ENCODE results near the gene TUBA8. TPM values are rescaled to one million over a fixed set of nuclear protein-coding genes. Genes with fewer than 3 reads are reported as not detected.

TUBA8 gene
- total RNA-seq, 1 experiment from 2014 or later, result 0.72 TPM

- TF ChIP-seq, protein P1, sequence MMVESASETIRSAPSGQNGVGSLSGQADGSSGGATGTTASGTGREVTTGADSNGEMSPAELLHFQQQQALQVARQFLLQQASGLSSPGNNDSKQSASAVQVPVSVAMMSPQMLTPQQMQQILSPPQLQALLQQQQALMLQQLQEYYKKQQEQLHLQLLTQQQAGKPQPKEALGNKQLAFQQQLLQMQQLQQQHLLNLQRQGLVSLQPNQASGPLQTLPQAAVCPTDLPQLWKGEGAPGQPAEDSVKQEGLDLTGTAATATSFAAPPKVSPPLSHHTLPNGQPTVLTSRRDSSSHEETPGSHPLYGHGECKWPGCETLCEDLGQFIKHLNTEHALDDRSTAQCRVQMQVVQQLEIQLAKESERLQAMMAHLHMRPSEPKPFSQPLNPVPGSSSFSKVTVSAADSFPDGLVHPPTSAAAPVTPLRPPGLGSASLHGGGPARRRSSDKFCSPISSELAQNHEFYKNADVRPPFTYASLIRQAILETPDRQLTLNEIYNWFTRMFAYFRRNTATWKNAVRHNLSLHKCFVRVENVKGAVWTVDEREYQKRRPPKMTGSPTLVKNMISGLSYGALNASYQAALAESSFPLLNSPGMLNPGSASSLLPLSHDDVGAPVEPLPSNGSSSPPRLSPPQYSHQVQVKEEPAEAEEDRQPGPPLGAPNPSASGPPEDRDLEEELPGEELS (CRISPR knock-in tag; IDR thresholded peaks at IDR 0.05), result no peak
- no peak for TF ChIP-seq ZNF138 (CRISPR knock-in tag; conservative IDR thresholded peaks at IDR 0.05)
Observed at GRCh38 chr22:18067121-18067520, 43.5 kb upstream of the TUBA8 start (continued).

GRCh38 chr22:18067548-18068341, 42.9 kb upstream of the TUBA8 start:
- Mint-ChIP-seq H3K27me3 (ENCODE audit: low read depth) (peaks cover 3% of the 10 kb centered on the region), H3K4me3 (no peak overlapping the region), H3K9me3 (no peaks in the 10 kb centered on the region), H3K4me1 (no peaks in the 10 kb centered on the region), H3K36me3 (no peaks in the 10 kb centered on the region), H3K27ac (no peak overlapping the region)
- POLR2A ChIA-PET, result no interaction called here
- no peak for DNase-seq (ENCODE audit: low spot score)
- TF ChIP-seq, protein P1 (CRISPR knock-in tag; IDR thresholded peaks at IDR 0.05), result no peak
- TF ChIP-seq ZSCAN18 (CRISPR knock-in tag; IDR thresholded peaks at IDR 0.05) (no peak), SMAD4 (CRISPR knock-in tag; IDR thresholded peaks at IDR 0.05) (no peak), E2F1 (CRISPR knock-in tag; IDR thresholded peaks at IDR 0.05) (no peak), ATF2 (CRISPR knock-in tag; IDR thresholded peaks at IDR 0.05; ENCODE audit: borderline replicate concordance, low read depth) (no peak), RORB (CRISPR knock-in tag; IDR thresholded peaks at IDR 0.05) (no peak), ETV6 (CRISPR knock-in tag; IDR thresholded peaks at IDR 0.05) (no peak)
- TF ChIP-seq, protein P2, sequence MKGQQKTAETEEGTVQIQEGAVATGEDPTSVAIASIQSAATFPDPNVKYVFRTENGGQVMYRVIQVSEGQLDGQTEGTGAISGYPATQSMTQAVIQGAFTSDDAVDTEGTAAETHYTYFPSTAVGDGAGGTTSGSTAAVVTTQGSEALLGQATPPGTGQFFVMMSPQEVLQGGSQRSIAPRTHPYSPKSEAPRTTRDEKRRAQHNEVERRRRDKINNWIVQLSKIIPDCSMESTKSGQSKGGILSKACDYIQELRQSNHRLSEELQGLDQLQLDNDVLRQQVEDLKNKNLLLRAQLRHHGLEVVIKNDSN (CRISPR knock-in tag; IDR thresholded peaks at IDR 0.05), result no peak
- TF ChIP-seq, protein P3, sequence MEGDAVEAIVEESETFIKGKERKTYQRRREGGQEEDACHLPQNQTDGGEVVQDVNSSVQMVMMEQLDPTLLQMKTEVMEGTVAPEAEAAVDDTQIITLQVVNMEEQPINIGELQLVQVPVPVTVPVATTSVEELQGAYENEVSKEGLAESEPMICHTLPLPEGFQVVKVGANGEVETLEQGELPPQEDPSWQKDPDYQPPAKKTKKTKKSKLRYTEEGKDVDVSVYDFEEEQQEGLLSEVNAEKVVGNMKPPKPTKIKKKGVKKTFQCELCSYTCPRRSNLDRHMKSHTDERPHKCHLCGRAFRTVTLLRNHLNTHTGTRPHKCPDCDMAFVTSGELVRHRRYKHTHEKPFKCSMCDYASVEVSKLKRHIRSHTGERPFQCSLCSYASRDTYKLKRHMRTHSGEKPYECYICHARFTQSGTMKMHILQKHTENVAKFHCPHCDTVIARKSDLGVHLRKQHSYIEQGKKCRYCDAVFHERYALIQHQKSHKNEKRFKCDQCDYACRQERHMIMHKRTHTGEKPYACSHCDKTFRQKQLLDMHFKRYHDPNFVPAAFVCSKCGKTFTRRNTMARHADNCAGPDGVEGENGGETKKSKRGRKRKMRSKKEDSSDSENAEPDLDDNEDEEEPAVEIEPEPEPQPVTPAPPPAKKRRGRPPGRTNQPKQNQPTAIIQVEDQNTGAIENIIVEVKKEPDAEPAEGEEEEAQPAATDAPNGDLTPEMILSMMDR (IDR thresholded peaks at IDR 0.05), result no peak
- ATAC-seq, result no peak
- CTCF ChIA-PET, result interaction anchor here (0.8 to 1.5 kb wide), 2 partner anchors 8 to 176 kb away, joined by 3 to 4 read pairs; no protein-coding TSS in a partner anchor
